Stimulated activated CD4-positive, alpha-beta T cell treated with anti-CD3 and anti-CD28 coated beads, Interleukin-1b, Interleukin-23, amount 100 ng/mL, for 24 hours (primary cell): ENCODE measurements around the gene SET.
"Not testable (repeated sequence)": the region's sequence is repeated elsewhere in the genome, so short reads cannot be mapped to it uniquely, and the experiment has no call there.

Experiments
- DNase-seq, 4 experiments: peaks; one replicate each; pipeline ENCODE4 v3.0.0-alpha.2; 2020; ENCODE audit warnings: low read depth in 4 of 4, low spot score in 1 of 4

SET gene, protein sequence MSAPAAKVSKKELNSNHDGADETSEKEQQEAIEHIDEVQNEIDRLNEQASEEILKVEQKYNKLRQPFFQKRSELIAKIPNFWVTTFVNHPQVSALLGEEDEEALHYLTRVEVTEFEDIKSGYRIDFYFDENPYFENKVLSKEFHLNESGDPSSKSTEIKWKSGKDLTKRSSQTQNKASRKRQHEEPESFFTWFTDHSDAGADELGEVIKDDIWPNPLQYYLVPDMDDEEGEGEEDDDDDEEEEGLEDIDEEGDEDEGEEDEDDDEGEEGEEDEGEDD

DNA sequence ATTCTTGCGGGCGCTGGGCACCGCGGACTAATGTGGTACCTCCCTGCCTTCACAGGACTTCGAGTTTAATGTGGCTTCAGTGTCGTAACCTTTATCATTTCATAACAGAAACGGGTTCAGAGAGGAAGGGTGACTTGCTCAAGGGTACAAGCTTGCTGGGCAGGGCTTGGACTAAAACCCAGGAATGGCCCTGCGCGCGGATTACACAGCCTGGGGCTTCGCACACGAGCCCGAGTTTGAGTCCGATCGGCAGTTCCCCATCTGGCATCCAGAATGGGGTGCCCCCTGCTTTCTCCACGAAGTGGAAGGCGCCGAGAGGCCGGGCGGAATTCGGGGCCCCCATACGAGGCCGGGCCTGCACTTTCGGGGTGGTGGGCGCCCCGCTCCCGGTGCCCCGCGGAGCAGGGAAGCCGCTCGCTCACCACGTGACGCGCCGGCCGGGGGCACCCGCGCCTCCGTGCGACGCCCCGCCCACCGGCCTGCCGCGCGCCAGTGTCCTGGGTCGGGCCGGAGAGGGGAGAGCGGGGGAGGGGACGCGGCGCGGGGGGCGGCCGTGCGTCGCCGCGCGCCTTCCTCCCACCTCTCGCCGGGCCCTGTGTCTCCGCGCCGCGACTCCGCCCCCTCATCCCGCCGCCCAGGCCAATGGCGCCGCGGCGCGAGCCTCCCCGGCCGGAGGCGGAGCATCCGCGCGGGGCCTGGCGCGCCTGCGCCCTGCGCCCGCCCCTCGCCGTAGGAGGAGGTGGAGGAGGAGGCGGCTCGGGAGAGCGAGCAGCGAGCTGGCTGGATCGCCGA is at the start of gene SET:
SET (plus strand) TSS at position 722 of the 792 bp plus-strand sequence. CDS start 361 bp downstream, outside the sequence.
- peak; percentile 78 to 96 (median 87) for DNase-seq

DNA sequence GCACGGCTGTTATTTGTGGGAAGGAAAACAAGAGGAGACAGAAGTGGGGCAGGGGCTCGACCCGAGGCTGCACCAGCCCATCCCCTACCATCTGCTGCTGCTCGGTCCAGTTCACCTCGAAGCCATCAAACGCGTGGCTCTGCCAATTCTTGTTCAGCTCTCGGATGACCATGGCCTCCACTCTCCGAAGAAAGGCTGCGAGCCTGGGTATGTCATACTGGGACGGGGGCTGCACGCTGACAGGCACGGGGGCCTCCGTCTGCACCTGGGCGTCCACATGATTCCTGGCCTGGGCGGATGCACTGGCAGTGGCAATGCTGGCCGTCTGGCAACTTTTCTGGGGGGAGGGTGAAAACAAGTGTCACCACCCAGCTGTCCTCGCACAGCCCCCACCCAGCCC is 48.4 kb upstream of the SET start:
- no peak for DNase-seq

DNA sequence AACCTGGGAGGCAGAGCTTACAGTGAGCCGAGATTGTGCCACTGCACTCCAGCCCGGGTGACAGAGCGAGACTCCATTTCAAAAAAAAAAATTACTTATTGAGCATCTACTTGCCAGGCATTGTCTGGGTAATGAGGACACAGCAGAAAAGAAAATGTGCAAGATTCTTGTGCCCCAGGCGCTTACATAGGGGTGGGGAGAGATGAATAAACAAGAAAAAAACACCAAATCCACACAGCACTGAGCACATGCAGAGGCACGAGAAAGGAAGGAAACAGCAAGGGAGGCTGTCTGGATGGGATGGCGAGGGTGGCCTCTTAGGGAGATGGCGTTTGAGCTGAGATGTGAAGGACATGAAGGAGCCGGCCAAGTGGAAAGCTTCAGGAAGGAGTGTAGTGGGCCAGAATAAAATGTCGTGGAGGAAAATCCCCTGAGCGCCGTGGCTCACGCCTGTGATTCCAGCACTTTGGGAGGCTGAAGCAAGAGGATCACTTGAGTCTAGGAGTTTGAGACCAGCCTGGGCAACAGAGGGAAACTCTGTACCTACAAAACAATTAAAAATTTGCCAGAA is 46.3 kb upstream of the SET start:
- DNase-seq, result no peak

DNA sequence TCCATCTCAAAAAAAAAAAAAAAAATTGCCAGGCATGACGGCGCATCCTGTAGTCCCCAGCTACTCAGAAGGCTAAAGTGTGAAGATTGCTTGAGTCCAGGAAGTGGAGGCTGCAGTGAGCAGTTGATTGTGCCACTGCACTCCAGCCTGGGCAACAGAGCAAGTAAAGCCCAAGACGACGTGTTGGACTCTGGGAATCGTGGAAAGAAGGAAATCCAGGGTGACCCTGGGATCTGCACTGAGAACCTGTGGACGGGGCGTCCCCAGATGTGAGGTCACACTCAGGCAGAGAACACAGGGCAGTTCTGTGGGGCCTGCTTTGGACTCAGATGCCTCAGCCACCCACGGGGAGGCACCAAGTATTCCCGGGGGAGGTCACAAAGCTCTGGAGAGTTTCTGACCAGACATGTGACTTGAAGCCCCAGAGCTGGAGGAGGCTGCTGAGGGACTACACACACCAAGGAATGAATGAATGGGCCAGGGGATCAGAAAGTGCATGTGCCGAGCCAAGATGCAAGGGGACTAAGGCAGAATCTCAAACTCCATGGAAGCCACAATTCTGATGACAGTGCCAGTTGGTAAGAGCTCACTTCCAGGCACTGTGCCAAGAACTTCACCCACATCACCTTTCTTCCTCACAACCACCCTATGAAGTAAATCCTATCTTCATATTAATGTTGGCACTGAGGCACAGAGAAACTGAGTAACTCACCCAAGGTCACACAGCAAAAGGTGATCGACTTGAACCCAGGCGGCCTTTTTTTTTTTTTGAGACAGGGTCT is 45.3 kb upstream of the SET start:
- no peak for DNase-seq

DNA sequence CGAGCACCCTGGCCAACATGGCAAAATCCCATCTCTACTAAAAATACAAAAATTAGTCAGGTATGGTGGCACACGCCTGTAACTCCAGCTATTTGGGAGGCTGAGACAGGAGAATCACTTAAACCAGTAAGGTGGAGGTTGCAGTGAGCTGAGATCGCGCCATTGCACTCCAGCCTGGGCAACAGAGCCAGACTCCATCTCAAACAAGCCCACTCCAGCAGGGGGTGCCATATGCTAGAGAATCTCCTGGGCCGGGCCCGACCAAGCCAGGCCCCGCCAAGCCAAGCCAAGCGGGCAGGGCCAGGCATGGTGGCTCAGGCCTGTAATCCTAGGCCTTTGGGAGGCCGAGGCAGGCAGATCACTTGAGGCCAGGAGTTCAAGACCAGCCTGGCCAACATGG is 40.8 kb upstream of the SET start:
- DNase-seq, result peak; percentile 25 to 61 (median 39)

DNA sequence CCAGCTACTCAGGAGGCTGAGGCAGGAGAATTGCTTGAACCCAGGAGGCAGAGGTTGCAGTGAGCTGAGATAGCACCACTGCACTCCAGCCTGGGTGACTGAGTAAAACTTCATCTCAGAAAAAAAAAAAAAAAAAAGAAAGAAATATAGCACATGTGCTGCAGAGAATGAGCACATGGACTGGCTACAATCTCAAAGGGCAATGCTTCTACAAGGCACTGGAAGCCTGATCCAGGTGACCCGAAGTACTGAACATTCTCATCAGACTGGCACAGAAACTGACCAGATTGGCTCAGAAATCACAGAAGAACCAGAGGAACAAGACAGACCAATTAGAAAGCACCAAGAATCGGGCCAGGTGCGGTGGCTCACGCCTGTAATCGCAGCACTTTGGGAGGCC is 37.2 kb upstream of the SET start:
- no peak for DNase-seq

DNA sequence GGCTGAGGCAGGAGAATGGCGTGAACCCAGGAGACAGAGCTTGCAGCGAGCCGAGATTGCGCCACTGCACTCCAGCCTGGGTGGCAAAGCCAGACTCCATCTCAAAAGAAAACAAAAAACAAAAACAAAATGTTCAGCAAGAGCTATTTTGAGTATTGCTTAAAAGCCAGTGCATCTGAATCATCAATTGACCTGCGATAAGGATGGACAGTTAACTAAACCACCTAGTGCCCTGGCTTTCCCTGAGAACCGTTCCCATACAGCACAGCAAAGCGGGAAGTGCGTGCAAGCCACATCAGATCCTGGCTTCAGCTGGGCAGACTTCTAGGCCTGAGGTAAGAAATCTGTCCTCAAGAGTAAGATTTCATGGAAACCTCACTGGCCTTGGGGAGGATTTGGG is 35.1 kb upstream of the SET start:
- DNase-seq, result no peak

DNA sequence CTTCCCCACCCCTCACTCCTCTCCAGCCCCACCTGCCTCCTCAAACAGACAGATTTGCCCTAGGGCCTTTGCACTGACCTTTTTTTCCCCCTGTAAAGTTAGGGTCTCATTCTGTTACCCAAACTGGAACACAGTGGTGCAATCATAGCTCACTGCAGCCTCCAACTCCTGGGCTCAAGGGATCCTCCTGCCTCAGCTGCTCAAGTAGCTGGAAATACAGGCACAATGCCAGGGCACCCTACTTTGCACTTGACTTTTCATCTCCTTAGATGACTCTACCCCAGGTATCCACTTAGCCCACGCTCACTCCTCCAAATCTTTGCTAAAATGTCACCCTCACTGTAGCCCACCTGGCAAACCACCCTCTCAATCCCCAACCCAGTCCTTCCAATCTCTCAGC is 34.5 kb upstream of the SET start:
- no peak for DNase-seq

DNA sequence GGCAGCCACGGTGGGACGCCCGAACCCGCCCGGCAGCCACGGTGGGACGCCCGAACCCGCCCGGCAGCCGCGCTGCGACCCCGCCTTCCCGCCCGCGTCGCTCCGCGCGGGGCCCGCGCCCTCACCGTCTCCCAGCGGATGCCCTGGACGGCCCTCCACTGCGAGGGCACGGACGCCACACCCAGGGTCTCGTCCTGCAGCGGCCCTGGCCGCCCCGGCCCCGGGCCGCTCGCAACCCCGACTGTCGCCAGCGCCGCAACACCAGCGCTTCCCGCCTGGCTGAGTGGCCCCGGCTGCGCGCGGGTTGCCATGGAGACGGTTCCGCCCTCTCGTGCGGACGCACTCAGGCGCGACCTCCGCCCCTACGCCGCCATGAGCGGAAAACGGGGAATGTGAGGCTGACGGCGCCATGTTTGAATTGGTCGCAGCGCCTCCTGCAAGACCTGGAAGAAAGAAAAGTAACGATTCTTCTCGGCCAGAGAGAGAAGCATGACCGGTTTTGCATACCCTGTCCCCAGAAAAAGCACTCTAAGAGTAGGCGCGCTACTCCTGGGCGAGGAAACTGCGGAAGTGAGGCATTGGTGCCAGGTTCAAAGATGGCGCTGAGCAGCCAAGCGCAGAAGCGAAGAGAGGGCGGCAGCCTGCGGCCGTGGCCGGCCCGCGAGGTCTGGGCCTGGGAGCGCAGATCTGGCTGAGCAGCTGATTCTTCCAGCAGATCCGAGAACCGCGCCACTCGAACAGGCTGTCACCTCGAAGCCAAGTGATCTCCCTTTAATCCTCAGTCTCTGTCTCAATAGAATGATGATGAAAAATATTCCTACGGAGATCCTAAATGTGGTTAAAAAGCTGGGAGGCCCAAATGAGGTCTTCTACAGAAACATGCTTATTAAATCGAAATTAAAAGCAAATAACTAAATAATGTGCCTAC is 32.3 kb upstream of the SET start, which contains the start of gene DYNC2I2:
DYNC2I2 (minus strand) TSS at position 432 of the 928 bp plus-strand sequence; CDS start at position 311, 121 bp downstream.
- peak; percentile 90 to 97 (median 94) for DNase-seq

DNA sequence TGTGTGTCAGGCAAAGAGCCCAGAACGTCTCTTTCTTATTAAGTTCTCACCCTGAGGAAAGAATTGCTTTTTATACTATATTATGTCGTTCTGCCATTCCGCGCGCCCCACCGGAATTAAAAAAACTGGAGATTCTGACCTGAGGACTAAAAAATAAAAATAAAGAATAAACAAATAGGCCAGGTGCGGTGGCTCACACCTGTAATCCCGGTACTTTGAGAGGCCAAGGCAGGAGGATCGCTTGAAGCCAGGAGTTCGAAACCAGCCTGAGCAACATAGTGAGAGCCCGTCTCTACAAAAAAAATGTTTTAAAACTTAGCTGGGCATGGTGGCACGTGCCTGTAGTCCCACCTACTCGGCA is 31.7 kb upstream of the SET start:
- no peak for DNase-seq

DNA sequence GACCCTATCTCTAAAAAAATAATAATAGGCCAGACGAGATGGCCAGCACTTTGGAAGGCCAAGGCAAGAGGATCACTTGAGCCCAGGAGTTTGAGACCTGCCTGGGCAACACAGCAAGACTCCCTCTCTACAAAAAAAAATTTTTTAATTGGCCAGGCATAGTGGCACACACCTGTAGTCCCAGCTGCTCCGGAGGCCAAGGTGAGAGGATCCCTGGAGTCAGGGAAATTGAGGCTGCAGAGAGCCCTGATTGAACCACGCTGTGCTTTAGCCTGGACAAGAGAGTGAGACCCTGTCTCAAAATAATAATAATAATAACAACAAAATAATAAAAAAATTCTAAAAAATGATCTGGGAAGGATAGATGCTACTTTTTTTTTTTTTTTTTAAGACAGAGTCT is 31.2 kb upstream of the SET start:
- DNase-seq, result no peak

DNA sequence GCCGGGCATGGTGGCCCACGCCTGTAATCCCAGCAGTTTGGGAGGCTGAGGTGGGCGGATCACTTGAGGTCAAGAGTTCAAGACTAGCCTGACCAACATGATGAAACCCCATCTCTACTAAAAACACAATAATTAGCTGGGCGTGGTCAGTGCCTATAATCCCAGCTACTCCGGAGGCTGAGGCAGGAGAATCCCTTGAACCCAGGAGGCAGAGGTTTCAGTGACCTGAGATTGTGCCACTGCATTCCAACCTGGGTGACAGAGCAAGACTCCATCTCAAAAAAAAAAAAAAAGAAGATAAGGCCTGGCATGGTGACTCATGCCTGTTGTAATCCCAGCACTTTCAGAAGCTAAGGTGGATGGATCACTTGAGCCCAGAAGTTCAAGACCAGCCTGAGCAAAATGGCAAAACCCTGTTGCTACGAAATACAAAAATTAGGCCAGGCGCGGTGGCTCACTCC is 22.5 kb upstream of the SET start:
- not testable (repeated sequence) for DNase-seq

DNA sequence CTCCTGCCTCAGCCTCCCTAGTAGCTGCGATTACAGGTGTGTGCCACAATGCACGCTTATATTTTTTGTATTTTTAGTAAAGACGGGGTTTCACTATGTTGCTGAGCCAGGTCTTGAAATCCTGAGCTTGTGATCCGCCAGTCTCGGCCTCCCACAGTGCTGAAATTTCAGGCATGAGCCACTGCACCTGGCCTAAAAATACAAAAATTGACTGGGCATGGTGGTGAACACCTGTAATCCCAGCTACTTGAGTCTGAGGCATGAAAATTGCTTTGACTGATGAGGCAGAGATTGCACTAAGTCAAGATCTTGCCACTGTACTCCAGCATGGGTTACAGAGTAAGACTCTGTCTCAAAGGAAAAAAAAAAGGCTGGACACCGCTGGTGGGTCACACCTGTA is 19.2 kb upstream of the SET start:
- no peak for DNase-seq

DNA sequence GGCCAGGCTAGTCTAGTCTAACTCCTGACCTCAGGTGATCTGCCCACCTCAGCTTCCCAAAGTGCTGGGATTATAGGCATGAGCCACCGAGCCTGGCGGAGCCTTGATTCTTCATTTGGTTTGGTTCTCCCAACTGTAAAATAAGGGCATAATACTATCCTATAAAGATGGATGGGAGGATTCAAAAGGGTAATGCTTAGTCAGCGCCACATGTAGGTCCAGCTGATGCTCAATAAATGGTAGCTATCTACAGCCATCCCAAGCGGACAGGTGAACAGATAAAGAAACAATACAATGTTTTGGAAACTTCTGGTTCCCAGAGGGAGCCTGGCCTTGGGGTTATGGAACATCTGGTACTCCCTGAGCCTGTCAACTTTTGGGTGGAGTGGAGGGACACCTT is 13.6 kb upstream of the SET start:
- DNase-seq, result no peak

DNA sequence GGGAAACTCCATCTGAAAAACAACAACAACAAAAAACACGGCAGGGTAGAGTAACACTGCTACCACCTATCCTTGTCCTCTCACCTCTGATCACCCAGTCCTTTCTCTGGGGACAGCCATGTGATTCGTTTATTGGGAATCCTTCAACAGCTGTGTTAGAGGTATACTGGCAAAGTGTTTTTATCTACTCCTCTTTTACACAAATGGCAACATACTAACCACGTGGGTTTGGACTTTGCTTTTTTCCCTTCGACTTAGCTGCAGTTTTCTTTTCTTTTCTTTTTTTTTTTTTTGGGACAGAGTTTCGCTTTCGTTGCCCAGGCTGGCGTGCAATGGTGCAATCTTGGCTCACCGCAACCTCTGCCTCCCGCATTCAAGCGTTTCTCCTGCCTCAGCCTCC is 11.2 kb upstream of the SET start:
- DNase-seq, result no peak

DNA sequence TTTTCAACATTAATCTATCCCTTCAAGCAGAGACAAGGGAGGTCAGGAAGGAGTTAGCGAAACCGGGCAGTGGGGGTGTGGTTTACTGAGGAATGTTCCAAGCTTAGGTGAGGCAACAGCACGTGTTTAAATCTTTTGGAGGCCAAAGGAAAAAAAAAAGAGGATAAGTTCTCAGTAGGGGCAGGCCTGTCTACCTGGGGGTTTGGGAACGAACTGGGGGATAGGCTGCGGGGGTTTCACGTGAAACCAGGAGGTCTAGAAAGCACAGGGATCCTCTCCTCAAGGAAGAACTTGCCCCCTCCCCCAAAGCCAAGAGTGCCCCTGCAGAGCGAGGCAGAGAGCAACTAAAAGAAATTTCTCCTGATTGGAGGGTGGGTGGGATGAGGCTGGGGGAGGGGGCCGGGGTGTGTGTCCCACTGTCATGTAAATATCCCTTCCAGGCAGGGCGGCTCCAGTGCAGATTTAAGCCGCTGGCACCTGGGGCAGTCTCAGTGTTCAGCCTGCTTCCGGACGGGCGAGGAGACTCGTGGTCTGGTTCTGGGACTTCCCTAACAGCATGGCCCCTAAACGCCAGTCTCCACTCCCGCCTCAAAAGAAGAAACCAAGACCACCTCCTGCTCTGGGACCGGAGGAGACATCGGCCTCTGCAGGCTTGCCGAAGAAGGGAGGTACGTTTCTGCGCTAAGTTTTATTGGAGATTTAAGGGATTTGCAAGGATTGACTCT is 5.5 kb upstream of the SET start:
- no peak for DNase-seq

DNA sequence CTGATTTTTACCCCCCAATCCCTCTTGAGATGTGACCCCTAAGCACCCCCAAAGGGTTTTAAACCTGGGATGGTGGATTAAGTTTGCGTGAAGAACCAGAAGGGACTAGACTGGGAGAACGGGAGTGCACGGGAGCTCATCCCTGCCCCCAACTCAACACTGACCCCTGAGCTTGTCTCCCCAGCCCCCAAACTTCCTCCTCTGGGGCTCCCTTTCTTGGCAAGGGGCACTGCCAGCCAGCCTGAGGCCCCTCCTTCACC is 5.0 kb upstream of the SET start:
- no peak for DNase-seq

DNA sequence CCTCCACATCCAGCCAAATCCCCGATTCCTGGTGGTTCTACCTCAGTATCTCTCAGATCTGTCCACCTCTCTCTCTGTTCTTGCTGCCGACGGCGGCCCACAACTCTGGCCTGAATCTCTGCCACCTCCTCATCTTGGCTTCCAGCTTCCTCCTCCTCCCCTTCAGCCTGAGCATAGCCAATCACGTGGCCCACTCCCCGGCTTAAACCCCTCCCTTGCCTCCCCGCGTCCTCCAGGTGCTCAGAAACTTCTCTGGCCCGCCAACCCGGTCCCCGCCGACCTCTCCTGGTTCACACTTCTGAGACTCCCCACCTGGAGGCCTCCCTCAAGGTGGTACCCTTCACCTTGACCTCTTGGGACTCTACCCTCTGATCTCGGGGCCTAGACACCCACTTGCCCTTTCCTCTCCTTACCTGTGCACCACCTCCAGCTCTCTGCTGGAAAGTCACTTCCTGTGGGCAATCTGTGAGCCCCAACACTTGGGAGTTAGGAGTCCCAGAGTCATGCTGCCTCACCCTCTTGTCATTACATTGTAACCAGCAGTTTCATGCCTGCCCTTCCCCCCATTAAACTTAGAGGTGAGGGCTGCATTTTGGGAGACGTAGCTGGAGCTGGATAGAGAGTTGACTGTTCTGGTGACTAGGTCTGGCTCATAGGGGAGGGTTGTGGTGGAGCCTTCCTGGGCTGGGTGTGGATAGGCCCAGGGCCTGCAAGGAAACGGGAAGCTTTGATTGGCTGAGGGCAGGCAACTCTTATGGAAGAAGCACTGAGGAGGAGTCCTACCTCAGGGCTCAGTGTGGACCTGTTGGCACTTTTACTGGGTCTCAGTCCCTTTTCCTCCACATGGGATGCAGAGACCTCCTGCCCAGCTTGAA is 4.5 kb upstream of the SET start:
- DNase-seq, result peak in 2 of 4 experiments; percentile 54 to 80
